AG08396 (cell line): Measurements from ENCODE around the gene KCNQ2.

Source experiments
- DNase-seq: peaks from one replicate; pipeline ENCODE4 v3.0.0; 2012; ENCODE audit warnings: low spot score, mixed read lengths

KCNQ2 gene

GRCh38 chr20:63356931-63357879 is 115.2 kb downstream of the KCNQ2 start:
- DNase-seq = no peak

DNA sequence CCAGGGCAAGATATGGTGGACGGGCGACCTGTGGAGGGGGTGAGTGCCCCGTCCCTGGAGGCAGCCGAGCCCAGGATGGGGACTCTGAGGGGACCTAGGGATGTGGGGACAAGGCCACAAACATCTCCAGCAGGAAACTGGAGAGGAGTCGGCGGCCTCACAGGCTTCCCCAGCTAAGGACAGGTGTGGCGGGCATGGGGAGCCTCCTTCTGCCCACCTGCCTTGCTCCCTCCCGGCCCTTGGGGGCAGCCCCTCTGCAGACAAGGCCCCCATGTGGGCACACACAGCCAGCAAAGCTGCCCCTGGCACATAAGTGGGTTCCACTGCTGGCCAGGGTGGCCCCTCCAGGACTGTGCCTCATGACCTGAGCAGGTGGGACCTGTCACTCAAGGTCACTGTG is 115.9 kb downstream of the KCNQ2 start:
- DNase-seq = no peak

DNA sequence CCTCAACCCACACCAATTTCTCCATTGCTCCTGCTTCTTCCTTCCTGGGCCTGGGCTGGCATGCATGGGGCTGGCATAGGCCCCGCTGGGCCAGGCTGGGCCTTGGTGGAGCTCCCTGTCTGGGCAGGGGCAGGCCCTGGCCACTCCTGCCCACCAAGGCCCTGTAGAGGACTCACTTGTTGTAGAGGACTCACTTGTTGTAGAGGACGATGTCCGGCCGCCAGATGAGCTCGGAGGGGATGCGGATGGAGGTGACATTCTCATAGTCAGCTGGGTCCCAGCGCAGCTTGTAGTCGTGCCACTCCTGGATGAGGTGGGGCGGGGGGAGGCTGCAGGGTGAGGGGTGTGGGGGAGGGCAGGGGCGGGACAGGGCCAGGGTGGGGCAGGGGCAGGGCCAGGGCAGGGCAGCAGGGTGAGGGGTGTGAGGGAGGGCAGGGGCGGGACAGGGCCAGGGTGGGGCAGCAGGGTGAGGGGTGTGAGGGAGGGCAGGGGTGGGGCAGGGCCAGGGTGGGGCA is 116.6 kb downstream of the KCNQ2 start:
- no peak for DNase-seq

GRCh38 chr20:63354636-63355350 is 117.7 kb downstream of the KCNQ2 start:
- DNase-seq = no peak

- no peak for DNase-seq
These were observed 119.6 kb downstream of the KCNQ2 start for GRCh38 chr20:63352811-63353221.

DNA sequence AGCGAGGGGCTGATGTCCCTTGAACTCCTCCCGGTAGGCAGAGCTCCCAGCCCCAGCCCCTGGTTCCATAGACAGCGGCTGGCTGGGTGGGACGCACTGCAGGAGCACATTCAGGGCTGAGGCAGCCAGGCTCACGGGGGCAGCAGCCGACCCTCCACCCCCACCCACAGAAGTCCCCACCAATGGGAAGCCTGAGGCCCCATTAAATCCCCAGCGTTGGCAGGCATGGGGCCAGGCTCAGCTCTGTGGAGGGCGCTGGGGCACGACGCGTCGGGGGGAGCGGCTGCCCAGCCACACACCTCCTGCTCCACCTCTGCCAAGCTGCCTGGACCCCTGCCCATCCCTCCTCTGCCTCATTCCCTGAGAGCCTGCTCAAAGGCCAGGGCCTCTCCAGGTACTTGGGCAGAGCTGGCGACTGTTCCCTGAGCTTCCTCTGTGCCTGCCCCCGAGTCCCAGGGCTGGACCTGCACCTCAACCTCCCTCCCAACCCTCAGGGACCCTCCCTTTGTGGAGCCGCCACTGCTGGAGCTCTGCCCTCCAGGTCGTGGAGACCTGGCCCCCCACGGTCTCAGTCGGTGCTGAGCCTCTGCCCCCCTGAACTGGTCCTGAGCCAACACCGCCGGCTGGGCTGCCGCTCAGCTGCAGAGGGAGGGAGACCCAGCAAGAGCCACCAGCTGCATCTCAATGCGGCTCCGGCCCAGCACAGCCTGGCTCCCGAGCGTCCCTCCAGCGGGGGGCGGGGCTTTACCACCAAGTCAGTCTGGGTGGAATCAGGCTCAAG is 120.5 kb downstream of the KCNQ2 start:
- no peak for DNase-seq

GRCh38 chr20:63351326-63351700 is 121.1 kb downstream of the KCNQ2 start:
- no peak for DNase-seq

GRCh38 chr20:63350597-63351325 is 121.7 kb downstream of the KCNQ2 start:
- no peak for DNase-seq
